GM10248 (cell line): Measurements from ENCODE around the gene IRGQ.
"Not testable (repeated sequence)": the region's sequence is repeated elsewhere in the genome, so short reads cannot be mapped to it uniquely, and the experiment has no call there.

Source experiments
- CTCF ChIA-PET: fragments of 300-600 bp; sonication (Branson Sonifier 250); formaldehyde crosslinking; extraction: SDS; loops from one replicate; lab custom pipeline; 2021; ENCODE audit warnings: antibody characterized with exemption; lab: Yijun Ruan, JAX
- POLR2A ChIA-PET: fragments of 350-650 bp; sonication (Branson Sonifier 250); formaldehyde crosslinking; extraction: SDS; loops from one replicate; lab custom pipeline; 2020; ENCODE audit warnings: antibody characterized with exemption; lab: Yijun Ruan, JAX
- DNase-seq: peaks from one replicate; pipeline ENCODE4 v3.0.0; 2012; ENCODE audit errors: extremely low spot score
- CTCF ChIP-seq: IDR thresholded peaks from 2 replicates; pipeline ENCODE4 v1.5.1; 2012; ENCODE audit warnings: mild to moderate bottlenecking, low read depth; ENCODE audit errors: extremely low read depth, missing control alignments, control extremely low read depth

The IRGQ gene

GRCh38 chr19:43551399-43552197 is 44.3 kb downstream of the IRGQ start:
- no peak for DNase-seq
- no peak for TF ChIP-seq CTCF
- ChIA-PET CTCF (interaction anchor here (5.2 to 7.5 kb wide), 2 partner anchors 16 to 43 kb away, joined by 60 to 79 read pairs; partner anchors contain the start of genes IRGQ, ZNF575 and ZNF576), POLR2A (no interaction called here)

- ChIA-PET POLR2A (no interaction called here), CTCF (interaction anchor here (1.5 kb wide), 1 partner anchor 16 kb away, joined by 4 read pairs; the partner anchor contains the start of gene ZNF575)
- no peak for DNase-seq
- no peak for TF ChIP-seq CTCF
Measured at GRCh38 chr19:43548706-43549105, 47.2 kb downstream of the IRGQ start.

GRCh38 chr19:43547926-43548325 is 48.0 kb downstream of the IRGQ start:
- POLR2A ChIA-PET, CTCF ChIA-PET, DNase-seq: not testable (repeated sequence)

- TF ChIP-seq CTCF: no peak
- no peak for DNase-seq
- CTCF ChIA-PET: interaction anchor here (0.8 to 3.9 kb wide), 3 partner anchors 9 to 100 kb away, joined by 3 to 18 read pairs (median 4); no protein-coding TSS in a partner anchor
- POLR2A ChIA-PET: no interaction called here
Measured at GRCh38 chr19:43546581-43546980, 49.4 kb downstream of the IRGQ start.

- CTCF ChIA-PET: interaction anchor here (1.8 to 3.9 kb wide), 3 partner anchors 10 to 99 kb away, joined by 4 to 18 read pairs (median 4); no protein-coding TSS in a partner anchor
- DNase-seq: no peak
- no peak for TF ChIP-seq CTCF
- POLR2A ChIA-PET: no interaction called here
Measured at GRCh38 chr19:43545981-43546380, 50.0 kb downstream of the IRGQ start.

GRCh38 chr19:43545276-43545675 is 50.7 kb downstream of the IRGQ start:
- DNase-seq: no peak
- ChIA-PET POLR2A (no interaction called here), CTCF (interaction anchor here (1.2 to 3.9 kb wide), 4 partner anchors 9 to 98 kb away, joined by 4 to 18 read pairs (median 4); partner anchors contain the start of gene ZNF575)
- no peak for TF ChIP-seq CTCF

- no peak for DNase-seq
- CTCF ChIA-PET: interaction anchor here (1.0 to 3.9 kb wide), 4 partner anchors 8 to 51 kb away, joined by 3 to 18 read pairs (median 4); no protein-coding TSS in a partner anchor
- POLR2A ChIA-PET: no interaction called here
- TF ChIP-seq CTCF: no peak
Measured at GRCh38 chr19:43544077-43544476, 51.9 kb downstream of the IRGQ start.
